GM13977 (cell line): ENCODE data around the gene ACSF3.

Source experiments
- DNase-seq: peaks from one replicate; pipeline ENCODE4 v3.0.0; 2012; ENCODE audit warnings: low spot score
- in situ Hi-C: fragments of 300-500 bp; cut with MboI; formaldehyde crosslinking; loops from one replicate; pipeline ENCODE4 v1.12.0; 2022; ENCODE audit warnings: low sequenced_read_pairs, low pct_unique_long_range_greater_than_20kb, mixed read lengths, inconsistent platforms; ENCODE audit not compliant: unreplicated experiment
- TF ChIP-seq, protein P1 (sequence below): IDR thresholded peaks from 2 replicates; pipeline ENCODE4 v1.5.1; 2012; ENCODE audit warnings: mild to moderate bottlenecking, control low read depth; ENCODE audit not compliant: insufficient read depth; ENCODE audit errors: extremely low read depth, missing control alignments

ACSF3 gene

DNA sequence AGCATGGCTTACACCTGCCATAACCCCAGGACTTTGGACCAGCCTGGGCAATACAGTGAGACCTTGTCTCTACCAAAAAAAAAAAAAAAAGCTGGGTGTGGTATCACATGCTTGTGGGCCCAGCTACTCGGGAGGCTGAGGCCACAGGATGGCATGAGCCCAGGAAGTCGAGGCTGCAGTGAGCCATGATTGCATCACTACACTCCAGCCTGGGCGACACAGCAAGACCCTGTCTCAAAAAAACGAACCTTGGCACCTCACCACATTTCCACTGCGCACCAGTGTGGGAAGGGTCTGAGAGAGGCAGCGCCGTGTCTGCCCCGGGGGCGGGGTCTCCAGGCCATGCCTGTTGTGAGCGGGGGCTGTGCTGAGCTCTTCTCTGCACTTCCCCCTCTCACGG, 6.3 kb downstream of the ACSF3 start:
- in situ Hi-C loops, result no loop called here
- DNase-seq, result no peak
- TF ChIP-seq, protein P1, sequence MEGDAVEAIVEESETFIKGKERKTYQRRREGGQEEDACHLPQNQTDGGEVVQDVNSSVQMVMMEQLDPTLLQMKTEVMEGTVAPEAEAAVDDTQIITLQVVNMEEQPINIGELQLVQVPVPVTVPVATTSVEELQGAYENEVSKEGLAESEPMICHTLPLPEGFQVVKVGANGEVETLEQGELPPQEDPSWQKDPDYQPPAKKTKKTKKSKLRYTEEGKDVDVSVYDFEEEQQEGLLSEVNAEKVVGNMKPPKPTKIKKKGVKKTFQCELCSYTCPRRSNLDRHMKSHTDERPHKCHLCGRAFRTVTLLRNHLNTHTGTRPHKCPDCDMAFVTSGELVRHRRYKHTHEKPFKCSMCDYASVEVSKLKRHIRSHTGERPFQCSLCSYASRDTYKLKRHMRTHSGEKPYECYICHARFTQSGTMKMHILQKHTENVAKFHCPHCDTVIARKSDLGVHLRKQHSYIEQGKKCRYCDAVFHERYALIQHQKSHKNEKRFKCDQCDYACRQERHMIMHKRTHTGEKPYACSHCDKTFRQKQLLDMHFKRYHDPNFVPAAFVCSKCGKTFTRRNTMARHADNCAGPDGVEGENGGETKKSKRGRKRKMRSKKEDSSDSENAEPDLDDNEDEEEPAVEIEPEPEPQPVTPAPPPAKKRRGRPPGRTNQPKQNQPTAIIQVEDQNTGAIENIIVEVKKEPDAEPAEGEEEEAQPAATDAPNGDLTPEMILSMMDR, result no peak

DNA sequence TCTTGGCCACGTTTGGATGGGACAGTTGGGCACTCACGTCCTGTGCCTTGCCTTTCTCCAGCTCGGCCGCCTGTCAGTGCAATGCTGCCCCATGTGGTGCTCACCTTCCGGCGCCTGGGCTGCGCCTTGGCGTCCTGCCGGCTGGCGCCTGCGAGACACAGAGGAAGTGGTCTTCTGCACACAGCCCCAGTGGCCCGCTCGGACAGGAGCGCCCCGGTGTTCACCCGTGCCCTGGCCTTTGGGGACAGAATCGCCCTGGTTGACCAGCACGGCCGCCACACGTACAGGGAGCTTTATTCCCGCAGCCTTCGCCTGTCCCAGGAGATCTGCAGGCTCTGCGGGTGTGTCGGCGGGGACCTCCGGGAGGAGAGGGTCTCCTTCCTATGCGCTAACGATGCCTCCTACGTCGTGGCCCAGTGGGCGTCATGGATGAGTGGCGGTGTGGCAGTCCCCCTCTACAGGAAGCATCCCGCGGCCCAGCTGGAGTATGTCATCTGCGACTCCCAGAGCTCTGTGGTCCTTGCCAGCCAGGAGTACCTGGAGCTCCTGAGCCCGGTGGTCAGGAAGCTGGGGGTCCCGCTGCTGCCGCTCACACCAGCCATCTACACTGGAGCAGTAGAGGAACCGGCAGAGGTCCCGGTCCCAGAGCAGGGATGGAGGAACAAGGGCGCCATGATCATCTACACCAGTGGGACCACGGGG, 7.1 kb downstream of the ACSF3 start:
- in situ Hi-C loops, result no loop called here
- TF ChIP-seq, protein P1, result no peak
- no peak for DNase-seq

DNA sequence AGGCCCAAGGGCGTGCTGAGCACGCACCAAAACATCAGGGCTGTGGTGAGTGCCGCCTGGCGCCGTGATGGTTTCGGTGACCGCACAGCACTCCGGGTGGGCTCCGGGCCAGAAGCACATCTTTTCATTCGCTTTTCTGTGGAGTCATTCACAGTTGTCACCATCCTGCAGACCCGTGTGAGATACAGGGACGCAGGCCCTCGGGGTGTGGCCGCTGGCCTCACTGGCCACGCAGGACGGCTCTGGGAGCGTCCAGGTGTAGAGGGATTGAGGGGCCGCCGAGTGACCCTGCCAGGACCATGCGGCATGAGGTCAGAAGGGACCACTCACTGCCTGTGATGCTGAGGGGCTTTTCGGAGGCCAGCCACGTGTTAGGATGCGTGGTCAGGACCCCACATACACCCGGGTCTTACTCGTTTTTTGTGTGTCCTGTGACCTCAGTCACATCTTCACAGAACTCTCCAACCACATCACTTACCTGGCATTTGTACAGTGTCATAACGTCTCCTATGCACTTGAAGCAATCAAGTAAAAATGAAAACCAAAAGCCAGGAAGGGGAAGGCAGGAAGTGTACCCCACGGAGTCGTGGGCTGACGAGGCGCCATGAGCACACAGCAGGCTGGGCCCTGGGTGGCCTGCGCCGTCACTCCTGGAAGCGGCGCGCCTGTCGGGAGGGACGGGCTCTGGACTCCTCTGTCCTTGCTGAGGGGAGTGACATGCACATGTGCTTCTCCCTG, 7.8 kb downstream of the ACSF3 start:
- no peak for DNase-seq
- TF ChIP-seq, protein P1, result no peak
- in situ Hi-C loops, result no loop called here

DNA sequence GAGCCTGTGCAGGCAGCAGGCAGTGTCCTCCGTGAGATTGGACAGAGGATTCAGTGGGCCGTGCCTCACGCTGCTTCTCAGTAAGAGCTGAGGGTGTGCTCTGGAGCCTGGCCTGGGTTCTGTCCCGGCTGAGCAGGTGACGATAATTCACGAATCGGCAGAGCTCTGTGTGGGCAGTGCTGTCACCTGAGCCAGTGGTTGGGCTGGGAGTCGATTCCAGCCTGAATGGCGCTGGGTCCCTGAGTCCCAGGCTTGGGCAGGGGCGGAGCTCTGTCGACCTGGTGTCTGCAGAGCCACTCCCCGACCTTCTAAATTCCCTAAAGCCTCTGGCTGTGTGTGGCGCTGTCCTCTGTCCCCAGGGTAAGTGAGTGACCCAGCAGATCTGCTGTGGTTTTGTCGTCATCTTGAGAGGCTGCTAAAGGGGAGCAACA, 8.4 kb downstream of the ACSF3 start:
- in situ Hi-C loops, result no loop called here
- DNase-seq, result no peak
- TF ChIP-seq, protein P1, result no peak

DNA sequence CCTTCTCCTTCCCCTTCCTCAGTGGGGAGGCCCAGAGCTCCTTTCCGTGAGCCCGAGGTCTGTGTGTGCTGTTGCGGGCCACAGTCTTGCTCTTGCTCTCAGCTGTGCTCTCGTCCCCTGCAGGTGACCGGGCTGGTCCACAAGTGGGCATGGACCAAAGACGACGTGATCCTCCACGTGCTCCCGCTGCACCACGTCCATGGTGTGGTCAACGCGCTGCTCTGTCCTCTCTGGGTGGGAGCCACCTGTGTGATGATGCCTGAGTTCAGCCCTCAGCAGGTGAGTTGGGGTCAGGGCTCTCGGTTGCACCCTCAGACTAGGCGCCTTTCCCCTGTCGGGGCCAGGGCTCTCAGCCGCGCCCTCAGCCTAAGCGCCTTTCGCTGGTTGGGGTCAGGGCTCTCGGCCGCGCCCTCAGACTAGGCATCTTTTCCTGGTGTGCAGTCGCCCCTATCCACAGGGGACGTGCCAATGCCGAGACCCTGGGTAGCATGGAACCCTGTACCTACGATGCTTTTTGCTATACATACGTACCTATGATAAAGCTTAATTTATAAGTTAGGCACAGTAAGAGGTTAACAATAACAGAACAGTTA, 8.9 kb downstream of the ACSF3 start:
- TF ChIP-seq, protein P1, result no peak
- DNase-seq, result no peak
- in situ Hi-C loops, result no loop called here

DNA sequence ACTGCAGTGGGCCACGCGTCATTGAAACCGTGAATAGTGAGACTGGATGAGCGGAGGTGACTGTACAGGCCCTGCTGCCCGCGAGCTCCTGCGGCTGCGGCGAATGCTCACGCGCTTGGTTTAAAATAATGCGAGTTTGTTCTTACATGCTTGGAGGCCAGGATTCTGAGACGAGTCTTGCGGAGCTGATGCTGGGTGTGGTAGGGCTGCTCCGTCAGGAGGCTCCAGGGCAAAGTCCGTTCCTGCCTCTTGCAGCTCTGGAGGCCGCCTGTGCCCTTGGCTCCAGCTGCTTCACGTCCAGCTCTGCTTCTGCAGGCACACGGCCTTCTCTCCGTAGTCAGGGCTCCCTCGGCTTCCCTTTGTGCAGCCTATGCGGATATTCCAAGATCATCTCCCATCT, 9.5 kb downstream of the ACSF3 start:
- in situ Hi-C loops, result no loop called here
- TF ChIP-seq, protein P1, result no peak
- DNase-seq, result no peak
